Osteoblast (primary cell): Measurements from ENCODE around the gene VNN1. TPM values are rescaled to one million over a fixed set of nuclear protein-coding genes. Genes with fewer than 3 reads are reported as not detected.

Experiments used
- DNase-seq: peaks from one replicate; pipeline ENCODE4 v3.0.0; 2011; ENCODE audit warnings: low spot score, mixed read lengths; ENCODE audit not compliant: insufficient read length; ENCODE audit errors: missing footprints
- H2AFZ ChIP-seq: 2 replicates; pipeline ENCODE4 v1.6.0; 2011; ENCODE audit warnings: mild to moderate bottlenecking, low read length
- H3K27ac ChIP-seq: 2 replicates; pipeline ENCODE4 v1.5.1; 2011; ENCODE audit warnings: mild to moderate bottlenecking, low read depth, low read length, moderate library complexity
- H3K27me3 ChIP-seq: 2 replicates; pipeline ENCODE4 v1.6.0; 2012; ENCODE audit warnings: mild to moderate bottlenecking, control low read depth, inconsistent platforms, low read length, moderate library complexity; ENCODE audit not compliant: insufficient read depth
- H3K36me3 ChIP-seq: 2 replicates; pipeline ENCODE4 v1.5.1; 2011; ENCODE audit warnings: mild to moderate bottlenecking, low read length, control low read depth, moderate library complexity; ENCODE audit not compliant: insufficient read depth
- H3K4me1 ChIP-seq: 2 replicates; pipeline ENCODE4 v1.5.1; 2011; ENCODE audit warnings: mild to moderate bottlenecking, low read length, control low read depth, moderate library complexity; ENCODE audit not compliant: insufficient read depth
- H3K4me2 ChIP-seq: 2 replicates; pipeline ENCODE4 v1.6.0; 2011; ENCODE audit warnings: mild to moderate bottlenecking, low read length; ENCODE audit not compliant: insufficient read depth
- H3K4me3 ChIP-seq: fragments of 200-600 bp; sonication (generic); 3 replicates; pipeline ENCODE4 v1.5.1; 2012; ENCODE audit warnings: mild to moderate bottlenecking, low read length, inconsistent platforms; ENCODE audit not compliant: insufficient read depth
- H3K79me2 ChIP-seq: 2 replicates; pipeline ENCODE4 v1.6.0; 2012; ENCODE audit warnings: mild to moderate bottlenecking, low read length, control low read depth, inconsistent platforms; ENCODE audit not compliant: insufficient read depth
- H3K9me3 ChIP-seq: 2 replicates; pipeline ENCODE4 v1.5.1; 2011; ENCODE audit warnings: low read depth, low read length, control low read depth
- H4K20me1 ChIP-seq: 2 replicates; pipeline ENCODE4 v1.6.0; 2012; ENCODE audit warnings: mild to moderate bottlenecking, low read length, control low read depth; ENCODE audit not compliant: insufficient read depth
- total RNA-seq: library from RNA; depleted of rRNA; stranded (reverse); fragments of >200 nt; gene quantifications from 2 replicates; pipeline ENCODE4 v1.2.3, GENCODE V29; 2012
- TF ChIP-seq, protein P1 (sequence below): IDR thresholded peaks from 2 replicates; pipeline ENCODE4 v1.5.1; 2011; ENCODE audit warnings: mild to moderate bottlenecking, low read depth, low read length, moderate library complexity; ENCODE audit errors: extremely low read depth

VNN1 gene
- total RNA-seq, 1 donor: not detected

DNA sequence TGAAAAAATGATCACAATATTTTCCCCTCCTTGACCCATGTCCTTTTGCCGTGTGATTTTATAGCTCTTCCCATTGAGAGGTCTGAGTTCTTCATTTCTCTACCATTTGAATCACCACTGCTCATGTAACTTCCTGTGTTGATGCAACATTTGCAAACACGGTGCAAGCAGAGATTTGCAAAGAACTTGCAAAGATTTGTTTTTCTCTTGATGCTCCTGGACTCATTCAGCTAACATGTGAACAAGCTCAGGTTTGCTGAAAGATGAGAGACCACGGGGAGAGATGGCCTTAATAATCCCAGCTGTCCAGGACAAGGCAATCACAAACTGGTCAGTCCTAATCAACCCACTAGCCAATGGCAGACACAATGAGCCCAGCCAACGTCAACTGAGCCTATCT lies 35.3 kb upstream of the VNN1 start:
- DNase-seq: peak; percentile 65
- H3K9me3 ChIP-seq: no peaks in the 10 kb centered on the region
- TF ChIP-seq, protein P1, sequence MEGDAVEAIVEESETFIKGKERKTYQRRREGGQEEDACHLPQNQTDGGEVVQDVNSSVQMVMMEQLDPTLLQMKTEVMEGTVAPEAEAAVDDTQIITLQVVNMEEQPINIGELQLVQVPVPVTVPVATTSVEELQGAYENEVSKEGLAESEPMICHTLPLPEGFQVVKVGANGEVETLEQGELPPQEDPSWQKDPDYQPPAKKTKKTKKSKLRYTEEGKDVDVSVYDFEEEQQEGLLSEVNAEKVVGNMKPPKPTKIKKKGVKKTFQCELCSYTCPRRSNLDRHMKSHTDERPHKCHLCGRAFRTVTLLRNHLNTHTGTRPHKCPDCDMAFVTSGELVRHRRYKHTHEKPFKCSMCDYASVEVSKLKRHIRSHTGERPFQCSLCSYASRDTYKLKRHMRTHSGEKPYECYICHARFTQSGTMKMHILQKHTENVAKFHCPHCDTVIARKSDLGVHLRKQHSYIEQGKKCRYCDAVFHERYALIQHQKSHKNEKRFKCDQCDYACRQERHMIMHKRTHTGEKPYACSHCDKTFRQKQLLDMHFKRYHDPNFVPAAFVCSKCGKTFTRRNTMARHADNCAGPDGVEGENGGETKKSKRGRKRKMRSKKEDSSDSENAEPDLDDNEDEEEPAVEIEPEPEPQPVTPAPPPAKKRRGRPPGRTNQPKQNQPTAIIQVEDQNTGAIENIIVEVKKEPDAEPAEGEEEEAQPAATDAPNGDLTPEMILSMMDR: no peak
- no peaks in the 10 kb centered on the region for H4K20me1 ChIP-seq
- no peaks in the 10 kb centered on the region for H3K27me3 ChIP-seq
- no peak overlapping the region for H2AFZ ChIP-seq
- H3K4me1 ChIP-seq: no peaks in the 10 kb centered on the region
- no peak overlapping the region for H3K4me2 ChIP-seq
- H3K4me3 ChIP-seq: no peak overlapping the region
- H3K36me3 ChIP-seq: no peaks in the 10 kb centered on the region
- no peak overlapping the region for H3K27ac ChIP-seq
- no peaks in the 10 kb centered on the region for H3K79me2 ChIP-seq

DNA sequence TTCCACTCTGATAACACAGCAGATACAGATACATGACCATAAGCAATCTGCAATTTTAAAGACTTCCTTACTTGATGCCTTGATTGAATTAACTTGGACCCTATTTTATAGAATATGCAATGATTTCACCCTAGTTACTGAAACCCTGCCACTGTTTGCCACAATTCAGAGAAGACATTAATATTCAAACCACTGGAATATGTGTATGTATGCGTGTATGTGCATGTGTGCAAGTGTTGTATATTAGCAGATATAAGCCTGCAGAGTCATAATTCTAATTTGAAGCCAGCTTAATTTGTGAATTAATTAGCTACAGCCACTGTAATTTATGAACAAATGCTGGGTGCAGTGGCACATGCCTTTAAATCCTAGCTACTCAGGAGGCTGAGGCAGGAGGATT lies 34.6 kb upstream of the VNN1 start:
- TF ChIP-seq, protein P1: no peak
- Histone ChIP-seq H3K4me3 (no peak overlapping the region), H3K4me2 (no peak overlapping the region), H3K79me2 (no peaks in the 10 kb centered on the region), H2AFZ (no peak overlapping the region), H3K9me3 (no peaks in the 10 kb centered on the region), H3K27me3 (no peaks in the 10 kb centered on the region), H3K27ac (no peak overlapping the region), H3K36me3 (no peaks in the 10 kb centered on the region), H3K4me1 (no peaks in the 10 kb centered on the region), H4K20me1 (no peaks in the 10 kb centered on the region)
- DNase-seq: no peak

DNA sequence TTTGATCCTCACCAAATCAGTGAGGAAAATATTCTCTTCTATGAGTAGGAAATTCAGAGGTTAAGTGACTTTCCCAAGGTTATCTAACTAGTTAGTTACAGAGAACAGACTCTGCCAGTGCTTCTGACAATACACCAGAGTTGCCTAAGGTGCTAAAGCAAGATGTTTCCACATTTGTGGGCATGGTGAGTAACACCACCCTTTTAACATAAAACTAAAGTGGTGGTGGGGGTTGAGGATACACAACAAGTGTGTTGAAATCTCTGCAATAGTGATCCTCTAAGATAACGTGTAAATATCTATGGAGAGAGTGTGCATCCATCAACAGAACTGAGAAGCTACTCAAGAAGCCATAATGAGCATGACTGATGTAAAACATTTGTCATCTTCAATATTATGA lies 32.2 kb upstream of the VNN1 start:
- Histone ChIP-seq H3K27me3 (no peaks in the 10 kb centered on the region), H3K4me1 (no peaks in the 10 kb centered on the region), H4K20me1 (no peaks in the 10 kb centered on the region), H3K79me2 (no peaks in the 10 kb centered on the region), H2AFZ (no peak overlapping the region), H3K9me3 (no peaks in the 10 kb centered on the region), H3K4me3 (no peak overlapping the region), H3K36me3 (no peaks in the 10 kb centered on the region), H3K4me2 (no peak overlapping the region), H3K27ac (no peak overlapping the region)
- no peak for DNase-seq
- TF ChIP-seq, protein P1: no peak

DNA sequence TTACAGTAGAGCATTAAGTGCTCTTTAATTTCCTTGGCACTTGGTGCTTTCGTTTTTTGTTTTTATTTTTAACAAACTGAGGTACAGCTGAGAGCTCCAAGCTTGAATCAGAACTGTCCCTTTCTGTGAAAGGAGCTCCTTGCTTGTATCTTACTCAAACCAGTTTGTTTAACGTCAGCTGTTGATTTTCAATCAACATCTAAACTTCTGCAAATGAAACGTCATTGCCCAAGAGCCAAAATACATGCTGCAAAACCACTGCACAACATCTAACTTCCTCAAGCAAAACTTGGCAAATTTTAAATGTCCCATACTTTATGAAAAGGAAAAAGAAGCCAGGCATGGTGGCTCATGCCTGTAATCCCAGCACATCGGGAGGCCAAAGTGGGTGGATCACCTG lies 28.6 kb upstream of the VNN1 start:
- TF ChIP-seq, protein P1: no peak
- Histone ChIP-seq H3K4me1 (no peaks in the 10 kb centered on the region), H4K20me1 (no peaks in the 10 kb centered on the region), H3K9me3 (no peaks in the 10 kb centered on the region), H3K27me3 (peaks cover 3% of the 10 kb centered on the region), H3K4me3 (no peak overlapping the region), H3K79me2 (no peaks in the 10 kb centered on the region), H3K36me3 (no peaks in the 10 kb centered on the region), H3K27ac (no peak overlapping the region), H2AFZ (no peak overlapping the region), H3K4me2 (no peak overlapping the region)
- DNase-seq: no peak
